ENCODE data around the gene LAMA4. TPM values are rescaled to one million over a fixed set of nuclear protein-coding genes. Genes with fewer than 3 reads are reported as not detected.

Gene LAMA4, protein sequence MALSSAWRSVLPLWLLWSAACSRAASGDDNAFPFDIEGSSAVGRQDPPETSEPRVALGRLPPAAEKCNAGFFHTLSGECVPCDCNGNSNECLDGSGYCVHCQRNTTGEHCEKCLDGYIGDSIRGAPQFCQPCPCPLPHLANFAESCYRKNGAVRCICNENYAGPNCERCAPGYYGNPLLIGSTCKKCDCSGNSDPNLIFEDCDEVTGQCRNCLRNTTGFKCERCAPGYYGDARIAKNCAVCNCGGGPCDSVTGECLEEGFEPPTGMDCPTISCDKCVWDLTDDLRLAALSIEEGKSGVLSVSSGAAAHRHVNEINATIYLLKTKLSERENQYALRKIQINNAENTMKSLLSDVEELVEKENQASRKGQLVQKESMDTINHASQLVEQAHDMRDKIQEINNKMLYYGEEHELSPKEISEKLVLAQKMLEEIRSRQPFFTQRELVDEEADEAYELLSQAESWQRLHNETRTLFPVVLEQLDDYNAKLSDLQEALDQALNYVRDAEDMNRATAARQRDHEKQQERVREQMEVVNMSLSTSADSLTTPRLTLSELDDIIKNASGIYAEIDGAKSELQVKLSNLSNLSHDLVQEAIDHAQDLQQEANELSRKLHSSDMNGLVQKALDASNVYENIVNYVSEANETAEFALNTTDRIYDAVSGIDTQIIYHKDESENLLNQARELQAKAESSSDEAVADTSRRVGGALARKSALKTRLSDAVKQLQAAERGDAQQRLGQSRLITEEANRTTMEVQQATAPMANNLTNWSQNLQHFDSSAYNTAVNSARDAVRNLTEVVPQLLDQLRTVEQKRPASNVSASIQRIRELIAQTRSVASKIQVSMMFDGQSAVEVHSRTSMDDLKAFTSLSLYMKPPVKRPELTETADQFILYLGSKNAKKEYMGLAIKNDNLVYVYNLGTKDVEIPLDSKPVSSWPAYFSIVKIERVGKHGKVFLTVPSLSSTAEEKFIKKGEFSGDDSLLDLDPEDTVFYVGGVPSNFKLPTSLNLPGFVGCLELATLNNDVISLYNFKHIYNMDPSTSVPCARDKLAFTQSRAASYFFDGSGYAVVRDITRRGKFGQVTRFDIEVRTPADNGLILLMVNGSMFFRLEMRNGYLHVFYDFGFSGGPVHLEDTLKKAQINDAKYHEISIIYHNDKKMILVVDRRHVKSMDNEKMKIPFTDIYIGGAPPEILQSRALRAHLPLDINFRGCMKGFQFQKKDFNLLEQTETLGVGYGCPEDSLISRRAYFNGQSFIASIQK (N-terminal part only)
- total RNA-seq: 511 and 632 TPM in 2 replicates

DNA sequence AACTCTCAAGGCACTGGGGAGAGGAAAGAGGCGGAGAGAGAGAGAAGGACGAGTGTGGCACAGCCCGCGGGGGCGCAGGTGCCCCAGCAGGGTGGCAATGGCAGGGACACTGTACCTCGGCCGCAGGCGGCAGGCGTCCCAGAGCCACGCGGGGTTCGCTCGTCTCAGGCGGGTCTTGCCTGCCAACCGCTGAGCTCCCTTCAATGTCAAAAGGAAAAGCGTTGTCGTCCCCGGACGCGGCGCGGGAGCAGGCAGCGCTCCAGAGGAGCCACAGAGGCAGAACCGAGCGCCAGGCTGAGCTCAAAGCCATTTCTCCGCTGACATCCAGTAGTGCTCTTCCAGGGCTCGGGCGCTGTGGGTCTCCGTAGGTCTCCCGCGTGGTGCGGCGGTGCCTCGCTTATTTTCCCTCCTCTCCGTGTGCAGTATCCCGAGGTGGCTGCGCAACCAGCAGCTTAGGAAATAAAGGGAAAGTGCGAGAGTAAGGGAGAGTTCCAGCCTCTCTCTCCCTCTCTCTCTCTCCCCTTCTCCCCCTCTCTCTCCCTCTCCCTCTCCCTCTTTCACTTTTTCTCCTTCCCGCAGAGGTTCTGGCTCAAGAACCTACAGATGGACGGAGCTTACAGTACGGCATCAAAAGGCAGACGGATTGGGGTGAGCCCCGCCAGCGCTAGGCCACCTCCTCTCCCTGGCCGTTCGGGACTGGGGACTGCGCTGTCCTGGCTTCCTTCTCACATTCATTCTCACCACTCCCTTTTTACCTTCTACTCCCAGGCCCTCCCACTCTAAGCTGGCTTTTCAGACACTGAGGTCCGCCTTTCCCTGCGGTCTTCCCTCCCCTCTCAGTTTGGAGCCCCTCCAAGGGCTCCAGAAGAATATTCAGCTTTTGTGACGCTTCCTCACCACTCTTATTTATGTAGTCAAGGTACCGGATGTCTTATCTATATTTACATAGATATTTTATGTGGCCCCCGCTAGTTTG is at the start of gene LAMA4:
LAMA4 (minus strand) TSS at position 727 of the 976 bp plus-strand sequence; CDS start at position 310, 417 bp downstream.

GRCh38 chr6:112087136-112087911 is 167.0 kb downstream of the LAMA4 start, which contains the start of the genes FAM229B and TUBE1:
Gene FAM229B (plus strand): TSS chr6:112087591. CDS start chr6:112099284, 11,693 bp downstream.
Gene TUBE1 (minus strand): TSS chr6:112087482. CDS start chr6:112087434, 48 bp downstream.

Small RNA genes lying within 50 kb of the gene (small RNA-seq; reads per million reads assigned to genes)
- gene RNU6-1226P: not detected

Other genes starting within 250 kb of the LAMA4 start
- gene CCN6, start 200.5 kb downstream of the LAMA4 start, total RNA-seq: not detected in 2 replicates
- 18.4 and 23.3 TPM in 2 replicates for gene TUBE1, start 167.1 kb downstream of the LAMA4 start, total RNA-seq
- gene FAM229B, start 167.0 kb downstream of the LAMA4 start, total RNA-seq: 4.5 and 5.1 TPM in 2 replicates
- not detected in 2 replicates for gene RFPL4B, start 92.8 kb upstream of the LAMA4 start, total RNA-seq

Measured in subcutaneous preadipocyte (primary cell).